HCT116 (cell line): ENCODE data around the gene LMX1A. TPM values are rescaled to one million over a fixed set of nuclear protein-coding genes. Genes with fewer than 3 reads are reported as not detected.

ENCODE experiments used
- ATAC-seq: fragments of 200-7000 bp; cut with Tn5 transposase; 2 replicates; pipeline ENCODE4 v1.9.1; 2020; ENCODE audit warnings: mild to moderate bottlenecking, moderate library complexity
- BruUV-seq: library from RNA; stranded (reverse); fragments of 400-500 nt; replicated peaks from 2 replicates; lab custom pipeline; 2021; lab: Mats Ljungman, UMichigan
- CTCF ChIA-PET: fragments of 300-600 bp; sonication (Branson Sonifier 250); formaldehyde crosslinking; loops from one replicate; lab custom pipeline; 2021; ENCODE audit warnings: antibody characterized with exemption; lab: Charles Lee
- POLR2A ChIA-PET: fragments of 300-600, 350-600 bp; sonication (Branson Sonifier 250); formaldehyde crosslinking; loops from one replicate; lab custom pipeline; 2021; ENCODE audit warnings: antibody characterized with exemption; lab: Charles Lee
- RAD21 ChIA-PET, 2 experiments: fragments of 300-600 bp; sonication (Branson Sonifier 250); formaldehyde crosslinking; loops; one replicate each; lab custom pipeline; 2023; ENCODE audit warnings: low total read pairs in 2 of 2; ENCODE audit not compliant: uncharacterized antibody in 2 of 2, unreplicated experiment in 2 of 2, low non-redundant PET in 1 of 2; lab: Charles Lee
- DNase-seq: peaks from one replicate; pipeline ENCODE4 v3.0.0-alpha.2; 2010; ENCODE audit warnings: low read depth, low spot score
- H2AFZ ChIP-seq: fragments of 200-600 bp; shearing (Covaris generic), sonication (generic); 2 replicates; pipeline ENCODE4 v1.6.1; 2017; ENCODE audit warnings: low read depth, mixed run types, mixed read lengths, antibody characterized with exemption, low read length; ENCODE audit not compliant: poor library complexity, severe bottlenecking
- H3K27ac ChIP-seq: 2 replicates; pipeline ENCODE4 v1.5.1; 2012; ENCODE audit warnings: low read depth, low read length
- H3K27me3 ChIP-seq: fragments of 200-600 bp; sonication (generic); 2 replicates; pipeline ENCODE4 v1.6.1; 2016; ENCODE audit warnings: mixed run types, low read length, mixed read lengths; ENCODE audit not compliant: insufficient read depth
- H3K36me3 ChIP-seq, 2 experiments: fragments of 200-500 bp in 1 of 2; fragments of 200-600 bp in 1 of 2; sonication (Bioruptor generic) in 1 of 2; sonication (generic) in 1 of 2; 2 replicates each; pipeline versions ENCODE4 v1.5.1 to v1.6.1; 2014 to 2016; ENCODE audit warnings: low read length in 2 of 2, inconsistent platforms in 1 of 2, mixed read lengths in 1 of 2, mixed run types in 1 of 2; ENCODE audit not compliant: insufficient read depth in 2 of 2, control insufficient read depth in 1 of 2
- H3K4me1 ChIP-seq, 2 experiments: fragments of 200-600 bp in 1 of 2; sonication (generic) in 1 of 2; 2 replicates each; pipeline versions ENCODE4 v1.5.1 to v1.6.1; 2012 to 2017; ENCODE audit warnings: low read length in 2 of 2, inconsistent platforms in 1 of 2, mild to moderate bottlenecking in 1 of 2, mixed read lengths in 1 of 2, mixed run types in 1 of 2, moderate library complexity in 1 of 2; ENCODE audit not compliant: insufficient read depth in 2 of 2, control insufficient read depth in 1 of 2
- H3K4me2 ChIP-seq: fragments of 200-600 bp; sonication (generic); 2 replicates; pipeline ENCODE4 v1.6.1; 2017; ENCODE audit warnings: mixed run types, low read length, mixed read lengths
- H3K4me3 ChIP-seq, 2 experiments: fragments of 200-600 bp in 1 of 2; sonication (generic) in 1 of 2; replicated peaks in 1 of 2; 2 replicates each; pipeline ENCODE4 v1.5.1; 2011 to 2016; ENCODE audit warnings: low read length in 2 of 2, control low read depth in 1 of 2, low read depth in 1 of 2, mild to moderate bottlenecking in 1 of 2, mixed read lengths in 1 of 2, mixed run types in 1 of 2
- H3K79me2 ChIP-seq: fragments of 200-600 bp; sonication (generic); 2 replicates; pipeline ENCODE4 v1.6.1; 2017; ENCODE audit warnings: mild to moderate bottlenecking, mixed run types, low read length, moderate library complexity, mixed read lengths; ENCODE audit not compliant: insufficient read depth
- H3K9ac ChIP-seq: fragments of 200-600 bp; sonication (generic); 2 replicates; pipeline ENCODE4 v1.6.1; 2016; ENCODE audit warnings: low read length, mixed read lengths
- H3K9me2 ChIP-seq: fragments of 200-600 bp; sonication (generic), shearing (Covaris generic); 2 replicates; pipeline ENCODE4 v1.6.1; 2017; ENCODE audit warnings: mixed run types, mild to moderate bottlenecking, moderate library complexity; ENCODE audit not compliant: insufficient read depth
- H3K9me3 ChIP-seq, 2 experiments: fragments of 200-500 bp in 1 of 2; fragments of 200-600 bp in 1 of 2; sonication (Bioruptor generic) in 1 of 2; sonication (generic) in 1 of 2; 2 replicates each; pipeline ENCODE4 v1.6.1; 2014 to 2017; ENCODE audit warnings: low read length in 2 of 2, mixed read lengths in 2 of 2, inconsistent platforms in 1 of 2, low read depth in 1 of 2, mild to moderate bottlenecking in 1 of 2, mixed run types in 1 of 2, moderate library complexity in 1 of 2; ENCODE audit not compliant: control insufficient read depth in 1 of 2, insufficient read depth in 1 of 2
- H4K20me1 ChIP-seq: fragments of 200-600 bp; sonication (generic), shearing (Covaris generic); 2 replicates; pipeline ENCODE4 v1.6.1; 2017; ENCODE audit warnings: mixed run types, mild to moderate bottlenecking, moderate library complexity; ENCODE audit not compliant: insufficient read depth
- ATF3 ChIP-seq: IDR thresholded peaks from 2 replicates; pipeline ENCODE4 v1.6.1; 2012
- CBX3 ChIP-seq: IDR thresholded peaks from 2 replicates; pipeline ENCODE4 v1.6.1; 2012; ENCODE audit warnings: low read depth
- CEBPB ChIP-seq: IDR thresholded peaks from 2 replicates; pipeline ENCODE4 v1.6.1; 2012; ENCODE audit warnings: low read depth
- CTCF ChIP-seq, 3 experiments: fragments of 200-600 bp in 1 of 3; sonication (generic) in 1 of 3; IDR thresholded peaks in 2 of 3; conservative IDR thresholded peaks in 1 of 3; 2 replicates each; pipeline ENCODE4 v1.5.1; 2012 to 2017; ENCODE audit warnings: low read depth in 2 of 3, low read length in 2 of 3, antibody characterized with exemption in 1 of 3, borderline replicate concordance in 1 of 3, control low read depth in 1 of 3, mild to moderate bottlenecking in 1 of 3, mixed read lengths in 1 of 3, mixed run types in 1 of 3, moderate library complexity in 1 of 3; ENCODE audit not compliant: insufficient read depth in 1 of 3
- EGR1 ChIP-seq: IDR thresholded peaks from 2 replicates; pipeline ENCODE4 v1.6.1; 2012; ENCODE audit warnings: low read depth
- ELF1 ChIP-seq: IDR thresholded peaks from 2 replicates; pipeline ENCODE4 v1.6.1; 2012; ENCODE audit warnings: low read depth, borderline replicate concordance
- EZH2phosphoT487 ChIP-seq: fragments of 200-600 bp; IDR thresholded peaks from 2 replicates; pipeline ENCODE4 v1.6.1; 2018; ENCODE audit warnings: antibody characterized with exemption, borderline replicate concordance
- JUND ChIP-seq: IDR thresholded peaks from 2 replicates; pipeline ENCODE4 v1.6.1; 2012
- POLR2A ChIP-seq: IDR thresholded peaks from 2 replicates; pipeline ENCODE4 v1.7.0; 2011; ENCODE audit warnings: borderline replicate concordance; ENCODE audit not compliant: insufficient read depth, insufficient read length; ENCODE audit errors: extremely low read depth
- REST ChIP-seq: IDR thresholded peaks from 2 replicates; pipeline ENCODE4 v1.6.1; 2012; ENCODE audit warnings: low read depth
- SP1 ChIP-seq: IDR thresholded peaks from 2 replicates; pipeline ENCODE4 v1.6.1; 2012; ENCODE audit warnings: low read depth
- SRF ChIP-seq: IDR thresholded peaks from 2 replicates; pipeline ENCODE4 v1.6.1; 2012; ENCODE audit warnings: low read depth
- TCF7L2 ChIP-seq: IDR thresholded peaks from 2 replicates; pipeline ENCODE4 v1.7.0; 2011; ENCODE audit warnings: borderline replicate concordance, inconsistent platforms; ENCODE audit not compliant: insufficient read depth, insufficient read length; ENCODE audit errors: extremely low read depth
- YY1 ChIP-seq: IDR thresholded peaks from 2 replicates; pipeline ENCODE4 v1.6.1; 2011; ENCODE audit warnings: low read length, low read depth, moderate library complexity, mild to moderate bottlenecking; ENCODE audit not compliant: insufficient replicate concordance; ENCODE audit errors: extremely low read depth
- ZBTB33 ChIP-seq: IDR thresholded peaks from 2 replicates; pipeline ENCODE4 v1.6.1; 2011; ENCODE audit warnings: mild to moderate bottlenecking, low read length, moderate library complexity; ENCODE audit not compliant: insufficient replicate concordance; ENCODE audit errors: extremely low read depth
- ZFX ChIP-seq: fragments of 450-650 bp; IDR thresholded peaks from 2 replicates; pipeline ENCODE4 v1.6.1; 2017
- ZNF274 ChIP-seq: fragments of 200-500 bp; sonication (Bioruptor generic); IDR thresholded peaks from 2 replicates; pipeline ENCODE4 v1.6.1; 2014; ENCODE audit warnings: mild to moderate bottlenecking, low read depth, low read length, inconsistent platforms
- intact Hi-C: fragments of 100-400 bp; cut with micrococcal nuclease; formaldehyde crosslinking; loops from 2 replicates; pipeline ENCODE4 v1.10.0; 2022
- total RNA-seq: library from RNA; stranded (reverse); gene quantifications from one replicate; pipeline ENCODE4 v1.2.1, GENCODE V29; 2021; ENCODE audit not compliant: unreplicated experiment

LMX1A gene
- total RNA-seq, 1 experiment from 2014 or later = not detected

GRCh38 chr1:165403835-165404482, 47.4 kb upstream of the LMX1A start (continued):
- no peak for TF ChIP-seq ZBTB33
- no peak for TF ChIP-seq JUND
- TF ChIP-seq, all 23 proteins: peak for 3

GRCh38 chr1:165402517-165403111, 46.1 kb upstream of the LMX1A start:
- Histone ChIP-seq H3K27me3 (0 out of 2 replicates have a peak, but pooled peaks cover 8% of the 10 kb centered on the region), H3K9ac (no peak overlapping the region), H4K20me1 (no peaks in the 10 kb centered on the region), H3K4me2 (no peak overlapping the region), H3K79me2 (no peaks in the 10 kb centered on the region), H3K9me3 (no peaks in the 10 kb centered on the region), H3K36me3 (no peaks in the 10 kb centered on the region), H3K9me2 (no peaks in the 10 kb centered on the region), H3K4me3 (no peak overlapping the region), H3K27ac (no peak overlapping the region), H3K4me1 (no peaks in the 10 kb centered on the region), H2AFZ (no peak overlapping the region)
- DNase-seq (no peak), ATAC-seq (no peak)
- ChIA-PET CTCF (no interaction called here), POLR2A (no interaction called here), RAD21 (no interaction called here)
- BruUV-seq = no TSS peak
- intact Hi-C loops = loop anchor here (10.0 kb wide), 1 partner anchor 312 kb away; no protein-coding TSS in a partner anchor
- TF ChIP-seq CEBPB (no peak), EGR1 (no peak), SRF (no peak), EZH2phosphoT487 (no peak), TCF7L2 (no peak), ZFX (no peak), YY1 (no peak), REST (no peak), CBX3 (no peak), POLR2A (no peak), JUND (no peak), CTCF (IDR thresholded peaks at IDR 0.05 in 2 of 3, conservative IDR thresholded peaks at IDR 0.05 in 1 of 3; ENCODE audit: borderline replicate concordance in 1 of 3, insufficient read depth in 1 of 3, low read depth in 2 of 3, low read length in 2 of 3) (no peak), ATF3 (no peak), ELF1 (no peak), ZNF274 (no peak), SP1 (no peak)
